GM21723 (cell line): ENCODE data around the gene AUP1.
A peak's percentile ranks its signal among the peaks of the same experiment; 100 is the strongest.

ENCODE experiments used
- ATAC-seq: cut with Tn5 transposase; IDR thresholded peaks from one replicate; pipeline ENCODE4 v1.9.1; 2021; ENCODE audit warnings: mild to moderate bottlenecking, moderate library complexity; ENCODE audit not compliant: unreplicated experiment

AUP1 gene

DNA sequence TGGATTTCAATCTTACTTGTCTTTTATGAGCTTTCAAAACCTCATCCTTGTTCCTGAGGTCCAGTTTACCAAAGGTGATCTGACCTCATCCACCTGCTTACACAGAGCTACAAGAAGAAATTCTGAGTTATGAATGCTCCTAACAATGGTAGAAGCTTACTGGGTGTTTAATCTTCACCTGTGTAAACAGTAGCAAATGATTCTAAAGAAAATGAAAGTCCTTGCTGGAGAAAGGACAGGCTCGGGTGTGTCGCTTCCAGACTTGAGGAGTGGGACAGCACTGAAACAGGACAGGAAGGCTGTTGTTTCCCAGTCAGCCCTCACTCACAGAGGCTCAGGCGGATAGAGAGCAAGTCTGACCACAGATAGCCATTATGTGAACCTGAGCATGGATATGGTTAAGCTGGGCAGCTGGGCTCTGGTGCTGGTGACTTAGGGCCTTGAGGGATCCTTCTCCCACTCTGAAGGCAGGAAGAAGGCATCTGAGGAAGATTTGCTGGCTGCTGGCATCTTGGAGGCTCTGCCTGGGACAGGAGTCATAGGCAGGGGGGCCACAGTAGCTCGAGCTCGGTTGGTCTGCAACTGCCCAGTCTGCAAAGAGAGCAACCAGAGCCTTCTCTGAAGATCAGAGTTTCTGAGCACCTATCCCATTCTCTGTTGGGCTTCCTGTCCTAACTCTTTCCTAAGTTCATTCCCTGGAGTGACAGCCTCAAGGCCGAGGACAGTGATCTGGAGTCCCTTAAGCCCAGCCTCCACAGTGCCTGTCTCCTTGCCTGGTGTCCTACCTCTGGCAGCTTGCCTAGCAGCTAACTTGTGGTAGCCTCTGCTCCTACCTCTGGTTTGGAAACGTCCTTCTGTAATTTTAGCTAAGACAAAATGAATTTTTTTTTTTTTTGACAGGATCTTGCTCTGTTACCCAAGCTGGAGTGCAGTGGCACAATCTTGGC is 29.1 kb upstream of the AUP1 start:
- no peak for ATAC-seq

DNA sequence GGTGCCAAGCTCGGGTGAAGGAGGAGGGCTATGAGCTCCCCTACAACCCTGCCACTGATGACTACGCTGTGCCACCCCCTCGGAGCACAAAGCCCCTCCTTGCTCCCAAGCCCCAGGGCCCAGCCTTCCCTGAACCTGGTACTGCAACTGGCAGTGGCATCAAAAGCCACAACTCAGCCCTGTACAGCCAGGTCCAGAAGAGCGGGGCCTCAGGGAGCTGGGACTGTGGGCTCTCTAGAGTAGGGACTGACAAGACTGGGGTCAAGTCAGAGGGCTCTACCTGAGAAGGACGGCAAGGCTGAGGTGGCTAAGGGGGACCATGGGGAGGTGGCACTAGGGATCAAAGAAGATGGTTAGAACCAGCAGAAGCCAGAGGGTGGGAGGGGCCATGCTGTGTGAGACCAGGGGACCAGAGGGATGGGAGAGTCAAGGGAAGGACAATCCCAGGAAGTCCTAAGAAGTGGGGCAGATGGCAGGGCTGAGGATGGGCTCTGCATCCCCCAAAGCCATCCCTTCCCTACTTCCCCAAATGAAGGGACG is 27.4 kb upstream of the AUP1 start:
- no peak for ATAC-seq

GRCh38 chr2:74556159-74556558 is 26.7 kb upstream of the AUP1 start:
- no peak for ATAC-seq

GRCh38 chr2:74555610-74556103 is 26.2 kb upstream of the AUP1 start:
- no peak for ATAC-seq

- ATAC-seq, result peak; percentile 40
Observed at GRCh38 chr2:74554820-74555531, 25.5 kb upstream of the AUP1 start.

GRCh38 chr2:74553892-74554819 is 24.6 kb upstream of the AUP1 start, which contains the start of the genes DOK1 and LOXL3:
DOK1 (plus strand) TSS chr2:74554720; CDS start chr2:74554755, 35 bp downstream.
LOXL3 (minus strand) TSS chr2:74553942; CDS start chr2:74552634, 1,308 bp downstream.
- ATAC-seq, result peak; percentile 59

DNA sequence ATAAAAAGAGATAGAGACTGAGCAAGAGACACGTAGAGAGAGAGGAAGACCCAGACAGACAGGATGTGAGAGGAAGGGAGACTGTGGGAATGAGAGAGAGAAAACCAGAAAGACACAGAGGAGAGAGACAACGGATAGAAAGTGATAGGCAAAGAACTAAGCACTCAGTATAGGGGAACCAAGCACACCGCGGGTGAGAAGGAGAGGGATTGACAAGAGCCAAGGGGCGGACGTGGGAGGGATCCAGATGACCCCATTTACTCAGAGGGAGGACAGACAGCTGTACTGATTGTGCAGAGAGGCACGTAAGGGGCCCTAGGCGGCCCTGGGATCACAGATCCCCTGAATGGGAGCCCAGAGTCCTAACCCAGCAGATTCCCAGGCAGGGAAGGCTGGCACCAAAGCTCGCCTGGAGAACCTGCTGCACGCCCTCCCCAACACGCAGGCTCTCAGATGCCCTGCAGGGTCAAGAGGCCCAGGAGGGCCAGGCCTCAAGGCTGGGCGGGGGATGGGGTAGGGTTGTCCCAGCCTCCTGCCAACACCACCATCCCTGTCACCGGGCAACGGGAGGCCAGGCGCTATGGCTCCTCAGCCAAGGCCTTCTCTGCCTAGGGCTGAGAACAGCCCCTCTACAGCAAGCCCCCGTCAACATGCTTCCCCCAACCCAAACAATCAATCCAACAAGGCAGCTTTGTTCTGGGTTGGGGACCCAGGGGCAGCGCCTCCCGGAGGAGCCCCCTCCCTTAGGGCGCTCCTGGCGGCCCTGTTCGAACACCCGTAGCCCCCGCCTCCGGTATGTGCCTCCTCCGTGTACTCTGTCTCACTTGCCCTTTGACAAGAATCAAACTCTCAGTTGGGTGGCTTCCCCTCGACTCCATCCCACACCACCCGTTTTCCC is 23.7 kb upstream of the AUP1 start:
- ATAC-seq, result no peak

DNA sequence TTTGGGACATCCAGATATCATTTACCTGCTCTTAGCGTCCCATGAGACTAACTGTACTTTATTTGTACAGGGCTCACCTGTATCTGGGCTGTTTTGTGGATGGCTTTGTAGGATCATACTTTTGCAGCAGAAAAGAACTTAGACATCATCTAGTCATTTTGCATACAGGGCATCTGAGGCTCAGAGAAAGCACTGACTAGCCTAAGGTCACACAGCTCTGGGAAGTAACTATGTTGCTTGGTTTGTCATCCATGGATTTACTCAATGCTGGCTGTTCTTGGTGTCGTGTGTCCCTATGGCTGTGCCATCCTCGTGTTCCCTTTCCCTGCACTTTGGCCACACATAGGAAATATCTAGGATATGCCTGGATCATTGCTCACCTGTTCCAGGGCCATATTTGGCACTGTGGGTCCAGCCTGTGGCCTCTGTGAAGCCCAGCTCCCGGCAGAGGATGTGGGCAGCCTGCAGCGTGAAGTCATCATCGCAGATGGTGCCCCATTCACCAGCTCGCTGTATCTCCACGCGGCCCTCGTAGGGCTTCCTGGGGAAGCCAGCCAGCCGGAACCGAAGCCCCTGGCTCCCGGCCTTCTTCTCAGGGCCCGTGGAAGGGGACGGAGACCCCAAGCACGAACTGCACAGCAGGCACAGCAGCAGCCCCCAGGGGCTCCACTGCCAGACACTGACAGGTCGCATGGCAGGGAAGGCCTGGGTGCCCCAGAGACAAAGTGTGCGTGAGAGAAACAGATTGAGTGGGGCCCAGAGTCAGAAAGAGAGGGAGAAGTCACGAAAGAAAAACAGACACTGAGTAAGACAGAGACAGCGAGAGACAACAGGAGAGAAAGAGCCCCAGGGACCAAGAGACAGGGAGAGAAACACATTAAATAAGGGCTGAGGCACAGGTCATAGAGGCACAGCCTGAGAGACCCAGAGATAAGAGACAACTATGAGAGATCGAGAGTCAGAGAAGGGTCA is 22.7 kb upstream of the AUP1 start:
- ATAC-seq, result no peak

GRCh38 chr2:74551530-74551929 is 22.0 kb upstream of the AUP1 start:
- no peak for ATAC-seq

- no peak for ATAC-seq
Observed at GRCh38 chr2:74550231-74550630, 20.7 kb upstream of the AUP1 start.

- ATAC-seq, result no peak
Observed at GRCh38 chr2:74548900-74549826, 19.7 kb upstream of the AUP1 start.

DNA sequence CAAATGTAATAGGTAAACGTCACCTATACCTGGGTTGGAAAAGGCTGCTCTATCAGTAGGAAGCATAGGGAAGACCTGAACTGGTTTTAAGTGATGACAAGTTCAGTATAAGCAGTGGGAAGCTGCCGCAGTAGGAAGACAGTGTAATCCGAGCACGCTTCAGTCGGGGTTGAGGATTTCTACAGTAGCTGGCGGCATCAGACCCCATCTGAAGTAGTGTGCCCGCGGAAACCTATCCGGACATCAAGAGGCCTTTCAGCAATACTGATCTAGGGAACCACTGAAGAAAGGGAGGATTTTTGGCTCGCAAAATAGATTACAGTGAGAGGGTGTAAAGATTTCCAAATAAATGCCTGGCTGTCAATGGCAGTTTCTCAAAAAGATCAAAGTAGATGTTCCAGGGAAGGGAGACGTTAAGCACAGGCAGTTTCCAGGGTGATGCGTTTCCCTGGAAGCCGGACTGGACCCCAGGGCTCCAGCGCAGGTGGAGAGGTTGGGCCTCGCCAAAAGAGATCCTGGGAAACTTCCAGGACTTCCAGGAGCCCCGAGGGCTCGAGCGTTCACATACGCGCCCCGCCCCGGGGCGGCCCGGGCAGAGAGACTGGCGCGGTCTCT is 18.9 kb upstream of the AUP1 start:
- no peak for ATAC-seq

DNA sequence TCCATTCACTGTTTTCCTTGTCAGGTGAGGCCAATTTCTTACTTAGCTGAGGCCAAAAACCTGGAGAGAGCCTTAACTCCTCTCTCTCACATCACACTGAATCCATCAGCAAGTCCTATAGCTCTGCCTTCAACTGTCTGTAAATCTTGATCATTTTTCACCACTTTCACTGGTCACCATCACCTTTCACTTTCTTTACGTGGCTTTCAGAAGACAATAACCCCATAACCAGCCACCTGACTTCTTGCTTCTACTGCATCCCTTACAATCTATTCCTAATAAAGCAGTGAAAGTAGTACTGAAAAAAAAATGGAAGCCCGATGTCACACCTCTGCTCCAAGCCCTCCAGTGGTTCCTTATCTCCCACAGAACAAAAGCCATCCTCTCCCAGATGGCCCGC is 16.5 kb upstream of the AUP1 start:
- no peak for ATAC-seq

GRCh38 chr2:74544634-74545033 is 15.1 kb upstream of the AUP1 start:
- ATAC-seq, result no peak

- ATAC-seq, result no peak
Observed at GRCh38 chr2:74542978-74543377, 13.5 kb upstream of the AUP1 start.

DNA sequence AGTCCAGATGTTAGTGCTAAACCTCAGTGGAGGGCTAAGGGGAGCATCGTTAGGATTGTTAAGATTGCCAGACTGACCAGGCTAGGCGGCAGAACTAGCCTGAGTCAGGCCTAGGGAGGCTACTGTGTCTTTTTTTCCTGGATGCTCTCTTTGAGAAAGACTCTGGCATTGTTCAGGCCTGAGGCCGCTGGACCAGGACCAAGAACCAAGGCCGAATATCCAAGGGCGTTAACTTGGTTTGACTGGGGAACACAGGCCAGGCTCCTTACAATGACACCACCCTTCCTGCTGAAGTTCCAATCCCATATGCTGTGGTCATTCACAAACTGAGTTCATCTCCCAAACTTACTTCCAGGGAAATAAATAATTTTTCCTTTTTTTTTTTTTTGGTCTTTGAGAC is 10.8 kb upstream of the AUP1 start:
- no peak for ATAC-seq

DNA sequence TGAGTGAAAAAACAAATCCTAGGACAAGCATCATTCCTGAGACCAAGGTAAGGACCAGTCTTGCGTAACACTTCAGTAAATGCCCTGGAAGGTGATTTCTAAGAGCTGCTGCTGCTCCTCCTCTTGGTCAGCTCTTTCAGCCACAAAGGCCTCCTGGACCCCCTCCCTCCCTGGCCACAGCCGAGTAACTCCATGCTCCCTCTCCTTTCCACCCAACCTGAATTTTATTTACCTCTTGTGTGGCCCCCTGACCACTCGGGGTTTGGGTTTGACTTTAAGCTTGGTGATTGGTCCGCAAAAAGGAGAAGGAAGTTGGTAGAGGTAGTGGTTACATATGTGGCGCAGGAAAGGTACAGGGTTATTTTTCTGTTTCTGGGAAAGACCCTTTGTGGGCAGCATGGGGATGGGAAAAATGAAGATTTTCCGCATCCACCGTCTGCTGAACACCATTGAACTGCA is 9.4 kb upstream of the AUP1 start:
- no peak for ATAC-seq
